ENCODE measurements around the gene MTMR10. TPM values are rescaled to one million over a fixed set of nuclear protein-coding genes. Genes with fewer than 3 reads are reported as not detected.

MTMR10 gene
- total RNA-seq, 1 experiment from 2014 or later, result 7.6 TPM

GRCh38 chr15:31031471-31032067 lies 40.1 kb upstream of the MTMR10 start:
- CTCF ChIA-PET, result no interaction called here
- H3K9ac ChIP-seq (ENCODE audit: low read length), result no peak overlapping the region
- no peaks in the 10 kb centered on the region for H3K4me1 ChIP-seq (ENCODE audit: insufficient read depth, low read length)
- POLR2A ChIA-PET (ENCODE audit: unreplicated experiment), result no interaction called here
- no peak for ATAC-seq
- no TSS peak for BruUV-seq (replicated peaks)
- H3K9me3 ChIP-seq (ENCODE audit: low read length), result no peaks in the 10 kb centered on the region
- H3K27me3 ChIP-seq (ENCODE audit: low read length), result peaks cover 35% of the 10 kb centered on the region
- no peak overlapping the region for H3K4me3 ChIP-seq (ENCODE audit: low read length)
- intact Hi-C loops (cut with micrococcal nuclease), result no loop called here
- H2AFZ ChIP-seq (ENCODE audit: low read length), result no peak overlapping the region
- DNase-seq, result no peak
- H3F3A ChIP-seq (ENCODE audit: low read length, unreplicated experiment), result no peaks in the 10 kb centered on the region
- no peak overlapping the region for H3K27ac ChIP-seq (ENCODE audit: low read length)
- H3K9me2 ChIP-seq (replicated peaks; ENCODE audit: low read length), result no peaks in the 10 kb centered on the region
- no peaks in the 10 kb centered on the region for H4K20me1 ChIP-seq (ENCODE audit: low read length)
- no peaks in the 10 kb centered on the region for H3K36me3 ChIP-seq (ENCODE audit: low read depth, low read length)
- H3K4me2 ChIP-seq (ENCODE audit: low read length), result no peak overlapping the region
- no peaks in the 10 kb centered on the region for H3K79me2 ChIP-seq (ENCODE audit: low read length)
- TF ChIP-seq EZH2 (IDR thresholded peaks at IDR 0.05; ENCODE audit: low read length, unreplicated experiment), result no peak
- TF ChIP-seq CTCF (conservative IDR thresholded peaks at IDR 0.05; ENCODE audit: low read depth, low read length), result no peak
- no peak for TF ChIP-seq EZH2phosphoT487 (IDR thresholded peaks at IDR 0.05; ENCODE audit: borderline replicate concordance, low read length)

GRCh38 chr15:31027910-31028578 lies 36.6 kb upstream of the MTMR10 start:
- ChIA-PET POLR2A (ENCODE audit: unreplicated experiment) (no interaction called here), CTCF (no interaction called here)
- no peak for DNase-seq
- H4K20me1 ChIP-seq (ENCODE audit: low read length), result no peaks in the 10 kb centered on the region
- no peak overlapping the region for H3K4me2 ChIP-seq (ENCODE audit: low read length)
- no peak for ATAC-seq
- H3K9ac ChIP-seq (ENCODE audit: low read length), result no peak overlapping the region
- H3K36me3 ChIP-seq (ENCODE audit: low read depth, low read length), result no peaks in the 10 kb centered on the region
- no peaks in the 10 kb centered on the region for H3K79me2 ChIP-seq (ENCODE audit: low read length)
- H3K27me3 ChIP-seq (ENCODE audit: low read length), result peaks cover 38% of the 10 kb centered on the region
- no peaks in the 10 kb centered on the region for H3F3A ChIP-seq (ENCODE audit: low read length, unreplicated experiment)
- intact Hi-C loops (cut with micrococcal nuclease), result no loop called here
- no peak overlapping the region for H3K27ac ChIP-seq (ENCODE audit: low read length)
- no peak for TF ChIP-seq EZH2phosphoT487 (IDR thresholded peaks at IDR 0.05; ENCODE audit: borderline replicate concordance, low read length)
- TF ChIP-seq EZH2 (IDR thresholded peaks at IDR 0.05; ENCODE audit: low read length, unreplicated experiment), result no peak
- no peak for TF ChIP-seq CTCF (conservative IDR thresholded peaks at IDR 0.05; ENCODE audit: low read depth, low read length)
- H3K4me3 ChIP-seq (ENCODE audit: low read length), result no peak overlapping the region
- BruUV-seq (replicated peaks), result no TSS peak
- no peaks in the 10 kb centered on the region for H3K9me2 ChIP-seq (replicated peaks; ENCODE audit: low read length)
- no peaks in the 10 kb centered on the region for H3K4me1 ChIP-seq (ENCODE audit: insufficient read depth, low read length)
- no peaks in the 10 kb centered on the region for H3K9me3 ChIP-seq (ENCODE audit: low read length)
- H2AFZ ChIP-seq (ENCODE audit: low read length), result no peak overlapping the region

- ChIA-PET POLR2A (ENCODE audit: unreplicated experiment) (no interaction called here), CTCF (no interaction called here)
- H3K9me2 ChIP-seq (replicated peaks; ENCODE audit: low read length), result no peaks in the 10 kb centered on the region
- no peaks in the 10 kb centered on the region for H3F3A ChIP-seq (ENCODE audit: low read length, unreplicated experiment)
- TF ChIP-seq EZH2phosphoT487 (IDR thresholded peaks at IDR 0.05; ENCODE audit: borderline replicate concordance, low read length), result no peak
- no peak for TF ChIP-seq CTCF (conservative IDR thresholded peaks at IDR 0.05; ENCODE audit: low read depth, low read length)
- no peak for TF ChIP-seq EZH2 (IDR thresholded peaks at IDR 0.05; ENCODE audit: low read length, unreplicated experiment)
- H3K4me2 ChIP-seq (ENCODE audit: low read length), result no peak overlapping the region
- ATAC-seq (no peak), DNase-seq (no peak)
- no peak overlapping the region for H3K4me3 ChIP-seq (ENCODE audit: low read length)
- H3K27ac ChIP-seq (ENCODE audit: low read length), result no peak overlapping the region
- no TSS peak for BruUV-seq (replicated peaks)
- H2AFZ ChIP-seq (ENCODE audit: low read length), result no peak overlapping the region
- H3K79me2 ChIP-seq (ENCODE audit: low read length), result no peaks in the 10 kb centered on the region
- H3K4me1 ChIP-seq (ENCODE audit: insufficient read depth, low read length), result no peaks in the 10 kb centered on the region
- intact Hi-C loops (cut with micrococcal nuclease), result no loop called here
- no peaks in the 10 kb centered on the region for H3K36me3 ChIP-seq (ENCODE audit: low read depth, low read length)
- no peak overlapping the region for H3K9ac ChIP-seq (ENCODE audit: low read length)
- H3K9me3 ChIP-seq (ENCODE audit: low read length), result no peaks in the 10 kb centered on the region
- H3K27me3 ChIP-seq (ENCODE audit: low read length), result peaks cover 38% of the 10 kb centered on the region
- H4K20me1 ChIP-seq (ENCODE audit: low read length), result no peaks in the 10 kb centered on the region
Measured at GRCh38 chr15:31025996-31026395, 34.6 kb upstream of the MTMR10 start.

Data from PC-3 (cell line).